Motor neuron (in vitro differentiated cells): ENCODE results near the gene CLIC3. TPM values are rescaled to one million over a fixed set of nuclear protein-coding genes. Genes with fewer than 3 reads are reported as not detected.

Experiments
- ATAC-seq, 8 experiments: fragments of 200-7000 bp; cut with Tn5 transposase; replicated peaks in 6 of 8; 2 replicates each; pipeline ENCODE4 v1.8.0; 2021; ENCODE audit warnings: mild to moderate bottlenecking in 8 of 8, moderate library complexity in 8 of 8
- H3K27ac ChIP-seq, 2 donors: fragments of 250-450 bp; sonication (Bioruptor Pico); 2 replicates each; pipeline ENCODE4 v1.9.0; 2021; ENCODE audit warnings: antibody characterized with exemption in 2 of 2, mild to moderate bottlenecking in 2 of 2, moderate library complexity in 1 of 2
- H3K4me1 ChIP-seq, 2 donors: fragments of 250-450 bp; sonication (Bioruptor Pico); replicated peaks in 1 of 2; 2 replicates each; pipeline ENCODE4 v1.6.1; 2021; ENCODE audit warnings: antibody characterized with exemption in 2 of 2, mild to moderate bottlenecking in 2 of 2, moderate library complexity in 1 of 2
- H3K4me3 ChIP-seq, 5 donors: fragments of 250-450 bp; sonication (Bioruptor Pico); 2 replicates each; pipeline ENCODE4 v1.9.0; 2021; ENCODE audit warnings: antibody characterized with exemption in 5 of 5, mild to moderate bottlenecking in 5 of 5, moderate library complexity in 4 of 5
- WGBS, 10 experiments: fragments of 450-650 bp; shearing (Covaris generic); methylation state at CpG; one replicate each; pipeline ENCODE4 v1.0.0; 2022; 5-methylcytosine and 5-hydroxymethylcytosine counted together
- in situ Hi-C, 9 experiments: fragments of 400-800 bp; cut with MboI; loops; one replicate each; pipeline ENCODE4 v1.15.0; 2021; ENCODE audit warnings: low sequenced_read_pairs in 9 of 9, low pct_unique_long_range_greater_than_20kb in 2 of 9; ENCODE audit not compliant: unreplicated experiment in 9 of 9
- total RNA-seq, 8 experiments: library from RNA; unstranded; fragments of 300-600 nt; gene quantifications; 2 replicates each; pipeline versions ENCODE4 v1.2.3 to v1.2.4, GENCODE V29; 2022

CLIC3 gene
- total RNA-seq, 8 experiments from 2014 or later: 0.29 to 8.3 (median 0.47) TPM; not detected in 4

DNA sequence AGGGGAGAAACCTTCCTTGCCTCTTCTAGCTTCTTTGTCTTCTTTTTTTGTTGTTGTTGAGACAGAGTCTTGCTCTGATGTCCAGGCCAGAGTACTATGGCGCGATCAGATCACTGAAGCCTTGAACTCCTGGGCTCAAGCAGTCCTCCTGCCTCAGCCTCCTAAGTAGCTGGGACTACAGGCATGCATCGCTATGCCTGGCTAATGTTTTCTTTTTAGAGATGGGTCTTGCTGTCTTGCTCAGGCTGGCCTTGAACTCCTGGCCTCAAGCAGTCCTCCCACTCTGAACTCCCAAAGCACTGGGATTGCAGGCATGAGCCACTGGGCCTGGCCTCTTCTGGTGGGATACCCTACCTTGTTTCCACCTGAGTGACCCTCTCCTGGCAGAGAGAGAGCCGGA is 7.5 kb downstream of the CLIC3 start:
- in situ Hi-C loops: no loop called here
- ATAC-seq: no peak
- WGBS, 10 experiments: 82 to 100% (median 87%) methylated on average over 1 to 4 of the region's 4 CpGs; no CpG with 5 or more reads in 4 of the 10 experiments

DNA sequence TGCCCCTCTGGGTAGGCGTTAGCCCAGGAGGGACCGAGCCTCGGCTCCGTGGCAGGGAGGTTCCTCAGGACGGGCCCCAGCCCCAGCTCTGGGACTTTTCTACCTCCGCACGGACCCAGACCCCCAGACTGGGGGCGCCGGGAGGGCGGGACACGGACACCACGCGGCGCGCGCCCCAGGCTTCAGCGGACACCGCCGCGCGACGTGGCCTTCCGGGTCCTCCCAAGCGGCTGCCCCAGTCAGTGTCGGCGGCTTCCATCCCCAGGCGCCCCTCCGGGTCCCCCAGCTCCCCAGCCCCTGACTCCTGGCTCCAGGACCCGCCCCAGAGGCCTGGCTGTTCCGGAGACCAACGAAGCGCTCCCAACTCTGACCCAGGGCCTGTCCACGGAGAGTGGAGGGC is 10.5 kb downstream of the CLIC3 start:
- 0% methylated on average over 1 of the region's 33 CpGs; no CpG with 5 or more reads in 9 of the 10 experiments for WGBS, 10 experiments
- H3K27ac ChIP-seq: no peak overlapping the region
- in situ Hi-C loops: no loop called here
- no peak overlapping the region for H3K4me3 ChIP-seq
- peak in 4 of 8 experiments; percentile 16 to 48 (median 30) for ATAC-seq
- peaks cover 0 to 7% of the 10 kb centered on the region in 2 donors for H3K4me1 ChIP-seq

More for the DNA sequence above, 7.5 kb downstream of the CLIC3 start:
- no peak overlapping the region for H3K27ac ChIP-seq
- no peak overlapping the region for H3K4me3 ChIP-seq
- H3K4me1 ChIP-seq: peaks cover 4 to 12% of the 10 kb centered on the region in 2 donors

DNA sequence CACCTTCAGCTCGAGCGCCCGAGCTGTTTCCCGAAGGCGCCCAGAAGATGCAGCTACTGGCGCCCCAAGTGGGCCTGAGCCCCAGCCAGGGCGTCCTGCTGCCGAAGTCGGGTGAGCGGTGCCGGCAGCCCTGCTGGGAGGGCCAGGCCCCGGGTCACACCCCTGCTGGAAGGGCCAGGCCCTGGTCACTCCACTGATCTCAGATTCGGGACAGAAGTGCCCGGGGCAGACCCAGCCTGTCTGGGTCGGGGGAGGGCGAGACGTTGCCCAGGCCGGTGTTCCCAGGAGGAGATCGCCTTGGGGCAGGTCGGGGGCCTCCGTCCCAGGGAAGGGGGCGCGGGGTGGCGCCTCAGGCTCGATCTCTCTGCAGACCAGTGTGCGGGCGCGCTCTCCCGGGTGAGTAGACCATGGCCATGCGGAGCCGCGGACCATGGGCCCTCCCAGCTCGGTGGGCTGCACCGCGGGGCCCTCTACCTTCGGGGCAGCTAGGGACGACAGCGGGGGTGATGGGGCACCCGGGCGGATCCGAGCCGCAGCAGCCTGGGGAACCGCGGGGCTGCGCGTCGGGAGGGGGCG is 11.3 kb downstream of the CLIC3 start:
- peaks cover 0 to 7% of the 10 kb centered on the region in 2 donors for H3K4me1 ChIP-seq
- no CpG with 5 or more reads among the region's 48 CpGs for WGBS, 10 experiments
- H3K27ac ChIP-seq: no peak overlapping the region
- in situ Hi-C loops: no loop called here
- ATAC-seq: peak in 7 of 8 experiments; percentile 2 to 58 (median 21)
- H3K4me3 ChIP-seq: no peak overlapping the region

DNA sequence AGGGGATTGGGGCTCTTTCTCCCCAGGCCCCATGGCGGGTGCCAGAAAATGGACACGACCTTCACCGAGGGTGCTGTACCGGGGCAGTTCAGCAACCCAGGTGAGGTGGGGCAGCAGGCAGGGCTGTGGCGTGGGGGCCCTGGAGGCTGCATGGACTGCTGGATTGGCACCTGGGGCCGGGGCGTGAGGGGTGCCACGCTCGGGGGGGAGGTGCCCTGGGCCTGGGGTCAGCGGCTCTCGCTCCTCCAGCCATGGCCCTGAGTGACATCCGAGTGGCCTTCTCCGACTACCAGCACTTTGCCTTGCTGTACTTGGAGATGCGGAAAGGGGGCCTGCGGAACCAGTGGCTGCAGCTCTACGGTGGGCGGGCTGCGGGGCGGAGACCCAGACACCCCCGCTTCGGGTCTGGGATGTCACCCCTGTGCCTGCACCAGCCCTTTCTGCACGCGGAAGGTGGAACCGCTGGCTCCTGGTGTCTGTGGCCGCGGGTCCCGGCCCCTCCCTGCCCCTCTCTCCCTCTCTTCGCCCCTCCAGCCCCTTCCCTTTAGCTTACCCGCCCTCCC is 11.8 kb downstream of the CLIC3 start:
- Histone ChIP-seq H3K4me1 (peaks cover 0 to 7% of the 10 kb centered on the region in 2 donors), H3K27ac (no peak overlapping the region), H3K4me3 (no peak overlapping the region)
- ATAC-seq: peak in 1 of 8 experiments; percentile 2
- WGBS, 10 experiments: 90% methylated on average over 2 of the region's 29 CpGs; no CpG with 5 or more reads in 9 of the 10 experiments
- in situ Hi-C loops: no loop called here

DNA sequence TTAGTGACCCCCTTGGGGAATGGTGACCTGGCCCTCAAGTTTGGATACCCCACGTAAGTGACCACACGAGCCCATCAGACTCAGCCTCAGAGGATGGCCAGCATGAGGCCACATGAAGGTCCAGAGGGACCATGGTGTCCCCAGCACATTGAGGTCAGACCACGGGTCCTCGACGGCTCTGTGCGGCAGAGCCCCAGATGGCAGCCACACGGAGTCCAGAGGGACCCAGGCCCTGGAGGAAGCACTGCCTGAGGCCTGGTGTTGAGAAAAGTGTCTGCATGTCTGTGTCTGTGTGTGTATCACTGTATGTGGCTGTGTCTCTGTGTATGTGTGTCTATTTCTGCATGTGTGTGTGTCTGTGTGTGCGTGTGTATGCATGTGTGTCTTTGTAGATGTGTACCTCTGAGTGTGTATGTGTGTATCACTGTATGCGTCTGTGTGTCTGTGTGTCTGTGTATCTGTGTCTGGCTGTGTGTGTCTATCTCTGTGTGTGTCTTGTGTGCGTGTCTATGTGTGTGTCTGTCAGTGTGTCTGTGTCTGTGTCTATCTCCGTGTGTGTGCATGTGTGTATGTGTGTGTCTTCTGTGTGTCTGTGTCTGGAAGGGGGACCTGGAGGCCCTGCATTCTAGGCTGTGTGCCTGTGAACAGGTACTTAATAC is 12.6 kb downstream of the CLIC3 start:
- peak in 1 of 8 experiments; percentile 74 for ATAC-seq
- WGBS, 10 experiments: 63 to 100% (median 63%) methylated on average over 1 to 6 of the region's 11 CpGs; no CpG with 5 or more reads in 7 of the 10 experiments

DNA sequence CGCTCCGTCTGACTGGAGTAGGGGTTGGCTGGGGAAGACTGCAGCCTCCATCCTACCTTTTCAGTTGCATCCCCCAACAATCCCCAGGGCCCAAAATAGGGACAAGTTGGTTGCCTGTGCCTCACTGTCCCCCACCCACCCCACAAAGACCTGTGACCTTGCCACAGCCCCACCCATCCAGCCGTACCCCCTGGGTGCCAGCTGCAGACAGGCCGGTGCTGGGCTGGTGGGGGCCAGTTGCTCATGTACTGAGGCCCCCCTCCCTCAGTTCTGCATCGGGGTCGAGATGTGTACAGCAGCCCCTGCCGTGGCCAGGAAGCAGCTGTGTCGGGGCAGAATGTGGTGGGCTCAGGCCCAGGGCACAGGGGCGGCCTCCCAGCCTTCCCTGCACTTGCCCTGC is 13.2 kb downstream of the CLIC3 start:
- peaks cover 6 to 10% of the 10 kb centered on the region in 2 donors for H3K4me1 ChIP-seq
- in situ Hi-C loops: no loop called here
- 80 to 100% methylated on average over 1 to 2 of the region's 9 CpGs; no CpG with 5 or more reads in 8 of the 10 experiments for WGBS, 10 experiments
- H3K4me3 ChIP-seq: no peak overlapping the region
- ATAC-seq: no peak
- no peak overlapping the region for H3K27ac ChIP-seq

More for the DNA sequence above, 12.6 kb downstream of the CLIC3 start:
- in situ Hi-C loops: no loop called here
- Histone ChIP-seq H3K4me3 (no peak overlapping the region), H3K27ac (no peak overlapping the region), H3K4me1 (peaks cover 5 to 10% of the 10 kb centered on the region in 2 donors)

DNA sequence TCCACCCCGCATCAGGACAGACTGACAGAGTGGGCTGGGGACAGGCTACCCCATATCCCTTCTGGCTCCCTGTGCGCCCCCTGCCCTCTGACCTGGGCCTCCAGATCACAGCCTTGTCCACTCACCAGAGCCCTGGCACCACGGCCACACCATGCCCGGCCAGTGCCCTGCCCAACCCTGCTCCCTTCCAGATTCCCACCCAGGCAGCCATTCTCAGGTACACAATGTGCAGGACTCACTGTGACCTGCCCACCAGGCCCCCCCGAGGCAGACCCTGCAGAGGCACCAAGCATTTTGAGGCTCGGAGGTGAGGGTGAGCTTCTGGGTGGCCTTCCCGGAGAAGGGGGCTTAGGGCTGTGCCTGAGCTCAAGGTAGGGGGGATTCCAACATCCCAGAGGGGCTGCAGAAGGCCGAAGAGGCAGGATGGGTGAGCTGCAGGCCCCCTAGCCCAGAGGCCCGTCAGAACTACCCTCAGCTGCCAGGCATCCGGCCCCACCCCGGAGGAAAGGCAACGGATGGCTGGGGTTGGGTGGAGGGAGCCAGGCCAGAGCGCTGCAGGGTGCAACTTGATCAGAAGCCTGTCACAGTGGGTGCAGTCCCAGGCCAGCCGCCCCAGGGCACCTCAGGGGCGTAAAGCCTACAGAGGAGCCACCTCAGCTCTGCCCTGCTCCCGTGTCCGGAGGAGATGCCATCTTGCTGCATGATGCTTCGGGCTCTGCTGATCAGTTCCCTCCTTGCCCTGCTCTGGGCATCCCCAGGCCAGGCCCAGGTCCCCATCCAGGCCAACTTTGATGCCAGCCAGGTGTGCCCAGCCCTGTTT is 13.9 kb downstream of the CLIC3 start, which contains the start of gene LCNL1:
Gene LCNL1, plus strand, starts transcription at position 762 of the 820 bp plus-strand sequence. CDS start 594 bp downstream, outside the sequence.
- no peak within 1 kb of the TSS for H3K4me3 ChIP-seq
- in situ Hi-C loops: no loop called here
- peaks cover 7 to 10% of the 10 kb centered on the region in 2 donors for H3K4me1 ChIP-seq
- ATAC-seq: peak in 1 of 8 experiments; percentile 2
- no peak within 1 kb of the TSS for H3K27ac ChIP-seq
- WGBS, 10 experiments: 45 to 91% (median 72%) methylated on average over 2 to 8 of the region's 18 CpGs; no CpG with 5 or more reads in 3 of the 10 experiments

DNA sequence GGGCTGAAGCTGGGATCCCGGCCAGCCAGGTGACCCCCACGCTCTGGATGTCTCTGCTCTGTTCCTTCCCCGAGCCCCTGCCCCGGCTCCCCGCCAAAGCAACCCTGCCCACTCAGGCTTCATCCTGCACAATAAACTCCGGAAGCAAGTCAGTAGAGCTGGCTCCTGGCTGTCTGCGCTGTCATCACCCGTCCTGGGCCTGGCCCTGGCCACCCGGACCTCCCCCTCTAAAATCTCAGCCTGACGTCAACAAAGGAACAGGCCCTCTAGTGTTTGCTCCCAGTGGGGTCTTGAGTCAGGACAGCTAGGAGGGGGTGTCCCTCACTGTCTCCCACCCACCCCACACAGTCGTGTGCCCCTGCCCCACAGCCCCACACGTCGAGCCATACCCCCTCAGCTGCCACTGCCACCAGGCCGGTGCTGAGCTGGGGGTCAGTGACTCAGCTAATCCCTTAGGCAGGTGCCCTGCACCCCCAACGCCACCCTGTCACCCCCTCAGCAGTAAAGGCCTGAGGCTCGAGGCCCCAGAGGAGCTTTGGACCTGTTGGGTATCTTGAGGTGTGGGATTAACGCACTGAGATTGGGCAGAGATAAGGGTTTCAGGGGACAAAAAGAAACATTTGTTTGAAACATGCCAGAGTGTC is 14.7 kb downstream of the CLIC3 start:
- H3K4me1 ChIP-seq: peaks cover 10% of the 10 kb centered on the region in 2 donors
- peak in 1 of 8 experiments; percentile 1 for ATAC-seq
- no peak overlapping the region for H3K4me3 ChIP-seq
- in situ Hi-C loops: no loop called here
- WGBS, 10 experiments: 80 to 100% (median 100%) methylated on average over 1 of the region's 17 CpGs; no CpG with 5 or more reads in 7 of the 10 experiments
- H3K27ac ChIP-seq: no peak overlapping the region

DNA sequence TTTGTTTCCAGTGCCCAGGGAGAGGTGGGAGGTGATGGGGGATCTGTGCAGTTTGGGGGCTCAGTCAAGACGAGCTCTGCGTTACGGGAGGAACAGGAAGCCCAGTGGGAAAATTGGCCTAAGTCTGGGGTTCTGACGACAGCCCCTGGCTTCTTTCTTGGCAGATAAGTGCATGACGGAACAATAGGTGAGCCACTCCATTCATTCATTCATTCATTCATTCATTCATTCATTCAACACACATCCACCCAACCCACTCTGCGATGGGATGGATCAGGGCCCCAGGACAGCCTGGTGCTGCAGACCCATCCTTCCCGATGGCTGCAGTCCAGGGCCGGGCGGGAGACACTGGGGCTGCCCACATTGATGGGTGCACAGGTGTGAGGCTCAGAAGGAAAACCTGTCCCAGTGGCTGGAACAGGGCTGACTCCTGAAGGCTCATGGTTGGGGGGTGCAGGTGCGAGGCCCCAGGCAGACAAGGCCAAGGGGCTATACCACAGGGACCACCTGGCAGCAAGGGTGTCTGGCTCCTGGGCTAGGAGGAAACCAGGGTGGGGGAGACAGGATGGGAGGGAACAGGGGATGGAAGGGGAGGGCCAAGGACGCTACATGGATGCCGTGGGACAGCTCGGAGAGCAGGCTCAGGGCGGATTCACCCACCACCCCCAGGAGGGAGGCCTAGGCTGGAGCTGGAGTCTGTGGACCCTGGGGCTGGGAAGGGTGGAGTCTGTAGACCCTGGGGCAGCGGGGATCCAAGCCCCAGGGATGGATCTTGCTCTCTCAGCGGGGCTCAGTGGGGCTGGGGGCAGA is 15.5 kb downstream of the CLIC3 start:
- in situ Hi-C loops: no loop called here
- Histone ChIP-seq H3K4me3 (no peak overlapping the region), H3K27ac (no peak overlapping the region), H3K4me1 (peaks cover 10% of the 10 kb centered on the region in 2 donors)
- ATAC-seq: no peak
- 80 to 100% methylated on average over 1 to 3 of the region's 16 CpGs; no CpG with 5 or more reads in 8 of the 10 experiments for WGBS, 10 experiments

DNA sequence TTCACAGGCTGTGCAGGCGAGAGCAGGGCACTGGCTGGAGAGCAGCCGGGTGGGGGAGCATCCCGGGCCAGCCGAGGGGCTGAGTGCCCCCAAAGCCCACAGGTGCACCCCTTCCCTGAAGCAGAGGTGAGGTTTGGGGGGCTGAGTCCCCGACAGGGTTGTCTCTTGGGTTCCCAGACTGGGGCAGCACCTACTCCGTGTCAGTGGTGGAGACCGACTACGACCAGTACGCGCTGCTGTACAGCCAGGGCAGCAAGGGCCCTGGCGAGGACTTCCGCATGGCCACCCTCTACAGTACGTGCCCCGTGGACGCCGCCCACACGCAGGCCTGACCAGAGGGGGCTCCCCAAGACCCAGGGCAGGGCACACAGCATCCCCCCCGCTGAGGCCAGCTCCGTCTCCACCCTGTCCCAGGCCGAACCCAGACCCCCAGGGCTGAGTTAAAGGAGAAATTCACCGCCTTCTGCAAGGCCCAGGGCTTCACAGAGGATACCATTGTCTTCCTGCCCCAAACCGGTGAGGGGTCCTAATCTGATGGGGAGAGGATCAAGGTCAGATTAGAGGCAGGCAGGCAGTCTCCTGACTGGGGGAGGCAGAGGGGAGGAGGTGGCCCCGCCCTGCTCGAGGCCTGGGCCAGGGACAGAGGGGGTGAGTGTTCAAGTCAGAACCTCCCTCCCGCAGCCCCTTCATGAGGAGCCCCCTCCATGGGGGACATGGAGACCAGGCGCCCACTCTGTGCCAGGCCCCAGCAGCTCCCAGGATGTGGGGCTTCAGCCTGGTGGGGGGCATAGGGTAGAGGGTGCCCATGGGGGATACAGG is 16.4 kb downstream of the CLIC3 start:
- no peak for ATAC-seq
- WGBS, 10 experiments: 73 to 80% (median 79%) methylated on average over 1 to 9 of the region's 26 CpGs; no CpG with 5 or more reads in 7 of the 10 experiments
- H3K4me3 ChIP-seq: no peak overlapping the region
- H3K4me1 ChIP-seq: peaks cover 3 to 10% of the 10 kb centered on the region in 2 donors
- H3K27ac ChIP-seq: no peak overlapping the region
- in situ Hi-C loops: no loop called here

DNA sequence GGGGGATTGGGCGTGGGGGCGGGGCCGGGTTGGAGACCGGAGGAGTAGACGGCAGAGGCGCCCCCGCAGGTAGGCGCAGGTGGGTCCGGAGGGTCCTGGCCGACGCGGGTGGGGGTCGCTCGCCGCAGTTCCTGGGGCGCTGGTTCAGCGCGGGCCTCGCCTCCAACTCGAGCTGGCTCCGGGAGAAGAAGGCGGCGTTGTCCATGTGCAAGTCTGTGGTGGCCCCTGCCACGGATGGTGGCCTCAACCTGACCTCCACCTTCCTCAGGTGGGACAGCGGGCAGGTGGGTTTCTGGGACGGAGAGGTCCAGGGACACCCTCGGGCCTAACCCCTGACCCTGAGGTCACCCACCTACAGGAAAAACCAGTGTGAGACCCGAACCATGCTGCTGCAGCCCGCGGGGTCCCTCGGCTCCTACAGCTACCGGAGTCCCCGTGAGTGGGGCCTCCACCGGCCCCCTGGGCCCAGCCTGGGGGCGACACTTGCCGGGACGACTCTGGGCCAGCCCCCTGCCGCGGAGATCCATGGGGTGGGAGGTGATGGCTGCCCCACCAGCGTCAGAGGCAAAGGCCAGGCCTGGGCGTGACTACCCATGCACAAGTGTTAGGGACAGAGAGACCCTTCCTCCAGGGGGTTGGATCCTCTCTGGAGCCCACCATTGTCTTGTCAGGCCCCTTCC is 17.4 kb downstream of the CLIC3 start:
- H3K4me1 ChIP-seq: peaks cover 3 to 10% of the 10 kb centered on the region in 2 donors
- no CpG with 5 or more reads among the region's 41 CpGs for WGBS, 10 experiments
- peak in 3 of 8 experiments; percentile 0 to 4 (median 1) for ATAC-seq
- no peak overlapping the region for H3K27ac ChIP-seq
- in situ Hi-C loops: no loop called here
- H3K4me3 ChIP-seq: peak overlapping the region in 3 of 5 donors; percentile 12 to 33 (median 28)
